Effector memory CD8-positive, alpha-beta T cell (primary cell): Measurements from ENCODE around the gene COQ7.

Source experiments
- ATAC-seq: fragments of 150-1000 bp; cut with Tn5 transposase; replicated peaks from 2 replicates; pipeline ENCODE4 v1.10.0; 2021; ENCODE audit warnings: mild to moderate bottlenecking, moderate library complexity
- DNase-seq, 3 experiments: peaks; one replicate each; pipeline ENCODE4 v3.0.0; 2021
- H3K27ac Mint-ChIP-seq, 2 donors: one replicate each; pipeline ENCODE4 v1.8.0; 2022; ENCODE audit warnings: mild to moderate bottlenecking in 2 of 2, mixed read lengths in 2 of 2, moderate library complexity in 2 of 2
- H3K27me3 Mint-ChIP-seq, 2 donors: one replicate each; pipeline ENCODE4 v1.8.0; 2022; ENCODE audit warnings: mixed read lengths in 2 of 2
- H3K36me3 Mint-ChIP-seq: one replicate; pipeline ENCODE4 v1.8.0; 2022; ENCODE audit warnings: mild to moderate bottlenecking, moderate library complexity, mixed read lengths; ENCODE audit not compliant: insufficient read depth
- H3K4me1 Mint-ChIP-seq, 2 donors: one replicate each; pipeline ENCODE4 v1.8.0; 2022; ENCODE audit warnings: low read depth in 2 of 2, mixed read lengths in 2 of 2
- H3K4me3 Mint-ChIP-seq, 2 donors: one replicate each; pipeline ENCODE4 v1.8.0; 2022; ENCODE audit warnings: mild to moderate bottlenecking in 2 of 2, mixed read lengths in 2 of 2, moderate library complexity in 2 of 2
- H3K9me3 Mint-ChIP-seq, 2 donors: one replicate each; pipeline ENCODE4 v1.8.0; 2022; ENCODE audit warnings: mixed read lengths in 2 of 2

The COQ7 gene

DNA sequence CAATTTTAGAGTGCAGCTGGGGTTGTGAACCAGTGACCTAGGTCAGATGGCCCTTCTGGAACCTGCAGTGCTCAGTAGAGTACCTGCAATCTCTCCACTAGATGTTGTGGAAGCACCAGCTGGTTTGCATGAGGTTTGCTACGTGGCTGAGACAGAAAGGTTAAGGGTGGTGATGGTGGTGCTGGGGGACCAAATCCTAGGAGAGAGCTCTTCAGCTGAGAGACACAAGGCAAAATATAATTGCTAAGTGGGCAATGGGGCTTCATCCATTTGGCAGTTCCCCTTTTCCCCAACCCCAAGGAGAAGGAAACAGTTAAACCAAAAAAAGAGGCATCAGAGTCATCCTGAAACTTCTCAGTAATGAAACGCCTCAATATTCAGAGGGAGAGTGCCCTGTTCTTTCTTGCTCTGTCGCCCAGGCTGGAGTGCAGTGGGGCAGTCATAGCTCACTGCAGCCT is 60.3 kb downstream of the COQ7 start:
- Mint-ChIP-seq H3K36me3 (no peaks in the 10 kb centered on the region), H3K4me3 (no peak overlapping the region), H3K27ac (peak overlapping the region; percentile 13 to 69), H3K9me3 (no peaks in the 10 kb centered on the region), H3K27me3 (no peaks in the 10 kb centered on the region), H3K4me1 (peaks cover 8 to 21% of the 10 kb centered on the region in 2 donors)
- no peak for ATAC-seq
- DNase-seq = no peak

GRCh38 chr16:19128454-19129200 is 61.2 kb downstream of the COQ7 start:
- H3K4me1 Mint-ChIP-seq = peaks cover 8 to 21% of the 10 kb centered on the region in 2 donors
- no peak for DNase-seq
- ATAC-seq = no peak
- no peaks in the 10 kb centered on the region for H3K27me3 Mint-ChIP-seq
- no peaks in the 10 kb centered on the region for H3K36me3 Mint-ChIP-seq
- H3K27ac Mint-ChIP-seq = no peak overlapping the region
- H3K4me3 Mint-ChIP-seq = no peak overlapping the region
- no peaks in the 10 kb centered on the region for H3K9me3 Mint-ChIP-seq
